Measurements from ENCODE around the gene MACROD1.
A peak's percentile ranks its signal among the peaks of the same experiment; 100 is the strongest.

MACROD1 gene

DNA sequence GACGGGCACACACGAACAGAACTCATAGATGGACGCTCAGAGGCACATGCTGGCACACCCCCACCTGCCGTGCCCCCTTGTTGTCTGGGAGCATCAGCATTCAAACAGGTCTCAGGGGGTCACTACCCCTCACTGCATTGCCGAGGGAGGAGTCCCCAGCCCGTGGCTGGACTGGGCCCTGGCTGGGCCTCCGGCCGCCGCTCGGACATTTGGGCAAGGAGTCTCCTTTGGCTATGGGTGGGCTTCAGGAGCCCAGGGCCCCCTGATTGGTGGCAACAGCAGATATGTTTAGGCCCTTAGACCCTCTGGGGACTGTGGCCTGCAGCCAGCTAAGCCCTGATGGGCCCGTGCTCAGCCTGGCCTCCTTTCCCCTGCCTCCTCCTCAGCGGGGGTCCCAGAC is 88.3 kb downstream of the MACROD1 start:
- DNase-seq (ENCODE audit: low spot score): no peak

DNA sequence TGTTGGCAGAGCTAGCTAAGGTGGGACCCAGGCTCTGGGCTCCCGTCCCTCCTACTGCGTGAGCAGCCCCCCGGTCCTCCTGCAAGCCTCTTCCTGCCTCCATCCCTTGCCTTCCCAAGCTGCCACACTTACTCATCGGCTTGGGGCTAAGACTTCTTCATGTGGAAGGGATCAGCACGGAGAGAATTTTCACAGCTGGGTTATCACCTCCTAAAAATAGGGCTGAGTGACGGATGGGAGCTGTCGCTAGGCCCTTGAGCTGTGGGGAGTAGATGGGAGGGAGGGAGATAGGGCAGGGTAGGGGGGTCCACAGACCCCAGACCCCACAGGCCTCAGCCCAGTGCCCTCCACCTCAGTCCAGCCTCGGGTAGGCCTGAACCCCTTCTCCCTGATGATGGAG is 89.2 kb downstream of the MACROD1 start:
- DNase-seq (ENCODE audit: low spot score): no peak

DNA sequence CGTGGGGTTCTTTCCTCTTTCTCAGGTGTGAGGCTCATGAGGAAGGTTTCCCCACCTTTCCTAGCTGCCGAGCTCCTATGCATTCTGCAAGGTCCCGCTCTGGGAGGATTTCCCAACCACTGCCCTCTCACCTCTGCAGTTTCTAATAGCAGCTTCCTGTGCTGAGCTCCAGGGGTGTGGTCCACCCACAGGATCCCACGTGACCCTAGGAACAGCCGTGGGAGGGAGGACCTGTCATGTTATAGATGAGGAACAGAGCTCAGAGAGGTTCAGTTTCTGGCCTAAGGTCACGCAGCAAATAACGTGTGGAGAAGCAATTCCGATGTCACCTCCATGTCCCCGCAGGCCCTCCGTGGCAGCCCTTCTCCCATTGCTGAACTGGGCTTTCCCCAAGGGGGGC is 91.7 kb downstream of the MACROD1 start:
- DNase-seq (ENCODE audit: low spot score): no peak

DNA sequence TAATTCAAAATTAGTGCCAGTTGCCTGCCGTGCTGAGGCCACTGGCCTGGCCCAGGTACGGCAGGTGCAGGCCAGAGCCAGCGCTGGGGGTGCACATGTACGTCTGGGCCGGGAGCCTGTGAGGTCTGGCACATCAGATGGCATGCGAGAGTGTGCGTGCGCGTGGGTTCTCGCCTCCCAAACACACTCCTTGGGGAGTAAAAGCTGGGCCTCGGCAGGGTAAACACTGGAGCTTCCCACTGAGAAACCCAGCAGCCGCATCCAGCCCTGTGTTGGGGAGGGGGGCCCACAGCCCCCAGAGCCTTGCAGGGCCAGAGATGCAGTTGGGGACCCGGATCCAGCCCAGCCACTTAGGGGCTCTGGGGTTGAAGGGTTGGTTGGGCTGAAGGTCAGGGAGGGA is 92.4 kb downstream of the MACROD1 start:
- no peak for DNase-seq (ENCODE audit: low spot score)

DNA sequence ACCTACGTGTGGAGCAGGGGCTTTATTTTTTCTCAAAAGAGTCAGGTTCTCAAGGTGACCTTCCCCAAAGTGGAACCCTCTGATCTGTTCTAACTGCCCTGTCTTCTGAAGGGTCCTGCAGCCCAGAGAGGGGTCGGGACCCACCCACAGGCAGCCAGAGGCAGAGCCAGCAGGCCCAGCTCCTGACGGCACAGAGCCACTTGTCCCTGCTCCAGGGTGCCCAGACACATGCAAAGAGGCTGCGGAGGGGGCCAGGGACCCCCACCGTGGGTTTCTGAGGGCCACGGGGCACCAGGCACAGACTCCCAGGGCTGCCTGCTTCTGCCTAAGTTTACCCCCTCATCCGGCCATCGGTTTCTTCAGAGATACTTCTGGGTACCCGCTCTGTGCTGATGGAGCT is 93.0 kb downstream of the MACROD1 start:
- DNase-seq (ENCODE audit: low spot score): no peak

DNA sequence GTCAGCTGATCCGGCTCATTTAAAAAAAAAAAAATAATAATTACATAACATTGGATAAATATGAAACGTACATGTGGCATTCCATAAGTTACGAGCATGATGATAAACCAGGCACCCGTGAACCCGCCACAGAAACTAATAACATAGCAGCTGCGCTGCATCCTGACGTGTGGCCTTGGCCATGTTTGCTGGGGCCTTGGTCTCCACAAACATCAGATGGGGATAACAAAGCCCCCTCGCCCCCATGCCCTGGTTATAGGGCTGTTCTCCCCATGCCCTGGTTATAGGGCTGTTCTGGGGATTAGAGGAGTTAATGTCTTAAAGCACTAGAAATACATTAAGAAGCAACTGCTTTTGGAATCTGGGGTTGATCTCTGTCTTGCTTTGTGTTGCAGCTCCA is 93.5 kb downstream of the MACROD1 start:
- no peak for DNase-seq (ENCODE audit: low spot score)

DNA sequence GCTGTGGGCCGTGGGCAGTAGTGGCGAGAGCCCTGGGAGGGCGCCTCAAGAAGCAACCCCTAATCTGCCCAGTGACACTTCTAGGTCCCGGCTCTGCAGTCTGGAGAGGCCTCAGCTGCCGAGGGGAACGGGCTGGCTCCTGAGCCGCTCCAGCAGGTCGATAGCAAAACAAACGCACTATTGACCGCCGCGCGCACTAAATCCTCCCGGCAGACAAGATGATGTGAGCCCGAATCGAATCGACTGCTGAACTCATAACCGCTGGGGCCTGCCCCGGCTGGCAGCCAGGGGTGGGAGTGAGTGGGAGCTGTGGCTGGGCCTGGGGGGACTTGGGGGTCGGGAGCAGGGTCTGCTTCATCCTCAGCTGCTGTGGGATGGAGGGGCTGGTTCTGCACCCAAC is 94.1 kb downstream of the MACROD1 start:
- no peak for DNase-seq (ENCODE audit: low spot score)

DNA sequence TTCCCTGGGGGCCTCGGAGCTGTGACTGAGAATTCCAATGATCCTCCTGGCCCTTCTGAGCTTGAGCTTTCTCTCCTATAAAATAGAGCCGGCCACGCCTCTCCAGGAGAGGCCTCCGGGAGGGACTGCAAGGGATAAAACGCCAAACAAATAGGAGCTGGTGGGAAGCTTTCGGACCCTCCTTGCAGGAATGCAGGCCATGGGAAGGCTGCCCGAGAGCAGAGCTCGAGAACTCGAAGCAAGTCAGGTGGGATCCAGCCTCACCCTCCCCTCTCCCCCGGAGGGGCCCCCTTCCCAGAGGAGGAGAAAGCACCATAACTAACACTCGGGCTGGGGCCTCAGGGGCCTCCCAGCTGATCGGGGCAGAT is 95.6 kb downstream of the MACROD1 start:
- no peak for DNase-seq (ENCODE audit: low spot score)

DNA sequence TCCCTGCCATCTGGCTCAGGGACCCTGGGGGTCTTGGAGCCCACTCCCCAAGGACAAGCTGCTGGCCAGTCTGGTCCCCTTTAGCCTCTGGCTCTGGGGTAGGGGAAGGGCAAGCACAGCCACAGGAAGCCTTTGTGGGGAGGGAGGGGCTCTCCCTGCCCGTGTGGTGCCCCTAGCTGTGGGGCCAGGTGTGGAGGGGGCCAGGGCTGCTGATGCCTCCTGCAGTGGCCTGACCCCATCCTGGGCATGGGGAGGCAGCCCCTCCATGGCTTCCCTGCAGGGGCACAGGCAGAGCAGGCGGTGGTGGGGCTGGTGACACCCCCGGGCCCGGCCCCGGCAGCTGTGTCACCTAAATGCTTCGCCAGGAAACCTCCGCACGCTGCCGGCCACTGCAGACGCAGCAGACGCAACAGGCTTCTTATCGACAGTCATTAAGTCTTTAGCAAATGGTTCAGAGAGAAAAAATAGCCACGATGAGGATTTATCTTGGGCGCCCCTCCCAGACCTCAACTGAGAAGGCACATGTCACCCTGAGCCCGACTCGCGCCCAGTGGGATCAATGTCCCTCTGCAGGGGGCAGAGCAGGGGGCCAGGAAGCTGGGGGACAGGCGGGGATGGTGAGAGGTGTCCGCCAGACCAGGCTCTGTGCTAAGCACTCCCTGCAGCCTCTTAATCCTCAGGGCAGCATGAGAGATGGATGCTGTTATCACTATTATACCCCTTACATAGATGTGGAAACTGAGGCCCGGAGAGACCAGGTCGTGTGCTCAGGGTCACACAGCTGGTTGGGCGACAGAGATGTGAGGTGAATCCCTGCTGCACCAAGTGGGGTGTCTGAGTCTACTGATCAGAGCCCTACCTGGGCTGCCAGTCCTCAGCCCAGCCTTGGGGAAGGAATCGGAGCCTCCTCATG is 96.3 kb downstream of the MACROD1 start:
- DNase-seq (ENCODE audit: low spot score): no peak

DNA sequence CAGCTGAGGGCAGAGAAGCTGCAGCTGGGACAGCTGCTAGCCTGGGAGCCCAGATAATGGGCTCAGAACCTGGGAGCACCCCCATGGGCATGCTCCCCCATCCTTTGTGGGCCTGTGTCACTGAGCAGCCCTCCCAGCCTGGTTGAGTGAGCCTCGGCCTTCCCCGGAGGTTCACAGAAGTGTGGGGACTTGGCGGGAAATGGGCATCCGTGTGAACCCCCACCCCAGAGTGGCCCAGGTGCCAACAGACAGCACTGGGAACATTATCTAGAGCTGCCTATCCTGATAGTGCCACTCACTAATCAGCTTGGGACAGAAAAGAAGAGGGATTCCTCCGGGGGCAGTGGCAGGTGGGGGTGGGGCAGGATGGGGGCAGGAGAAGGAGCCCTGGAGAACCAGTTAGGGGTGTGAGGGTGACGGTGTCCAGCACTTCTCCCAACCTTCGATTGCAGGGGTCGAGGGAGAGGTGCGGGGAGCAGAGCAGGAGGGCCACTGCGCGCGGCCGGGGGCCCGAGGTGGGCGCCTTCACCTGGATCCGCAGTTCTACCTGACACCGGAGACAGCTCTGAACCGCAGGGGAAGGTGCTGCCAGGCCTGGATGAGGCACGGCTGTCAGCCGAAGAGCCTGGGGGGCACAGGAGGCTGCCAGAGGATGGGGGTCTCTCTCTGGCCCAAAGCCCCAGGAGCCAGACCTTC is 97.1 kb downstream of the MACROD1 start:
- DNase-seq (ENCODE audit: low spot score): no peak

DNA sequence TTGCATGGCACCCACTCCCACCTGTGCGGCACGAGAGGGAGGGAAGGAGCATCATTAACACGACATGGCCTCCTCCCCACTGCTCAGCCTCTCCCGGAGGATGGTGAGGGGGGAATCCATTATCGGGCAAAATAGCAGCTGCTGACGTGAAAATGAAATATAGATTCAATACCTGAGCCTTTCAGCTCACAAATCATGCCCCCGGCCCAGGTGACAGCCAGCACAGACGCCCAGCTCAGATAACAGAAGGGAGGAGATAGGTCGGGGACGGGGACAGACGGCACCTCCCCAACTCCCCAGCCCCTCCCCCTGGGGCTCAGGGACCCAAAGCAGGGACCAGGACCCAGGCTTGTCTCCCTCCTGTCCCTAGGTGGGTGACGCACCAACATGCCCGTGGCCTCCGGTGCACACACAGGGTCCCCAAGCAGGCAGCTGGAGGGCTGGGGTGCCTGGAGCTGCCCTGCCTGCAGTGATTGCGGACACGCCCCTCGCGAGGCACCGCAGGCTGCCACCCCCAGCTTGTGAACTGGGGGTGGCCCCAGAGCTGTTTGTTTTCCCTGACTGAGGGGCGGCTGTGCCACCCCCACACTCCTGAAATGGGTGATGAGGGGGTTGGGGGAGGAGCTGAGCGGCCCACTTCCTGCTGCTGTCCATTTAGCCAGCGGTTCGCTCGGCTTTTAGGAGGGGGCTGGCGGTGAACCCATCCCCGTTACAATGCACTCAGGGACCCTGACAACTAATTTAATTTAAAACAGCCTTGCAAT is 98.5 kb downstream of the MACROD1 start:
- DNase-seq (ENCODE audit: low spot score): no peak

DNA sequence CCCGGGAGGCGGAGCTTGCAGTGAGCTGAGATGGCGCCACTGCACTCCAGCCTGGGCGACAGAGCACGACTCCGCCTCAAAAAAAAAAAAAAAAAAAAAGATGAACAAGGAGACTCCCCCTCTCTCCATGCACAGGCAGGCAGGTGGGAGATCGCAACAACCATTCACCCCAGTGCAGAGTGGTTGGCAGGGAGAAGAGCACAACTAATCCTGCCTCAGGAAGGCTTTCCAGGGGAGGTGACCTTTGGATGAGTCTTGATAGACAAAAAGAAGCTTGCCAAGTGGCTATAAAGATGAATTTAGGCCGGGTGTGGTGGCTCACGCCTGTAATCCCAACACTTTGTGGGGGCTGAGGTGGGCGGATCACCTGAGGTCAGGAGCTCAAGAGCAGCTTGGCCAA is 100.2 kb downstream of the MACROD1 start:
- no peak for DNase-seq (ENCODE audit: low spot score)

DNA sequence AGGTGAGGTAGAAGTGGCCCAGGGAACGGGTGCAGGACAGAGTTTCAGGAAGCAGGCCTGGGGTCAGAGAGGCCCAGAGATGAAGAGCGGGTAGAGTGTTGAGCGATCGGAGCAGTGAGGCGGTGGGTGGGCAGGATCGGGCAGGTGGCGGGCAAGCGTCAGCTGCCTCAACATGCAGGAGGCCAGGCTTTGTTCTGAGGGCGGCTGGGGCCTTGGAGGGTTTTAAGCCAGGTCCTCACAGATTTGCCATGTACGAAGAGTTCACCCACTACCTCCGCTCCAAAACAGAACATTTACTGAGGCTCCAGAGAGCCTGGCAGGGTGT is 100.8 kb downstream of the MACROD1 start:
- no peak for DNase-seq (ENCODE audit: low spot score)

DNA sequence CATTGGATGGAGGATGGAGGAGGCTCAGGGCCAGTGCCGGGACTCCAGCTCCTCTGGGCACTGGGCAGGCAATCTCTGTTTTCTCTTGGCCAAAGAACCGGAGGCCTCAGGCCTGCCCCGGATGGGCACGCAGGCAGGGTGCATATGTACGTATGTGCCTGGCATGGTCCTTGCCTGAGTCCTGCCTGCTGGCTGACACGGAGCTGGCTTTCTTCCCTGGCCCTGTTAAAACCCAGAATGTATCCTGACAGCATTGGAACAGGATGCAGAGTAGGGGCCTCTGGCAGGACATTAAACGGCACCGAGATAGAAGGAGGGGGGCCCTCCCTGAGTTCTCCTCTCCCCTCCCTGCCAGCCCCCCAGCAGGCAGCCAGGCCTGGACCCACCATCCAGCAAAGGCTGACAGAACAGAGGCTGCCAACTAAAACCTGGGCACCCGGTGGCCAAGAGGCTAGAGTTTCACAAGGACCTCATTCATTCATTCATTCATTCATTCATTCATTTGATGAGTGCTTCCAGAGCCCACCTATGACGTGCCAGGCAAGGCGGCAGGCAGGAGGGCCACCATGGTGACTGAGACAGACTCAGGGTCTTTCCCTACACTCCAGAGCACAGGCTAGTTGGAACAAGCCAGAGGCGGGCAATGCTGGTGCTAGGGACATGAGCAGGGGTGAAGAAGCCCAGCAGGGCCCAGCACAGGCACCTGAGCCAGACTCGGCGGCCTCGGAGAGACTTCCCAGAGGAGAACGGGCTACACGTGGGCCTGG is 101.4 kb downstream of the MACROD1 start:
- no peak for DNase-seq (ENCODE audit: low spot score)

DNA sequence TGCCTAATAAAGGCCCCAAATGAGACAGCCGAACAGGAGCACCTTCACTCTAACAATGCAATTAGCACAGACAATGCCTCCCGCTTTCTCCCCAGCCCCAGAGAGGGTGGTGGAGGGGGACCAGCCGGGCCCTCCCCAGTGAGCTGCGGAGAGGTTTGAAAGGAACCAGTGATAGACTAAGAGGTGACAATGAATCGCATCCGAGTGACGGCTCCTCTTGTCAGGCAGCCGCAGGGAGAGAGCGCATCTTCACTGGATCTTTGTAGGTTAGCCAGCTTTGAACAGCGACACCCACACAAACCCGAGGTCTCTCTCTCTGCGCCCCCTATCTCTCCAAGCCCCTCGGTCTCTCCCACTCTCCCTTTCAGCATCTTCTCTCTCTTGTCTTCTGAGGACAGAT is 102.1 kb downstream of the MACROD1 start:
- no peak for DNase-seq (ENCODE audit: low spot score)

DNA sequence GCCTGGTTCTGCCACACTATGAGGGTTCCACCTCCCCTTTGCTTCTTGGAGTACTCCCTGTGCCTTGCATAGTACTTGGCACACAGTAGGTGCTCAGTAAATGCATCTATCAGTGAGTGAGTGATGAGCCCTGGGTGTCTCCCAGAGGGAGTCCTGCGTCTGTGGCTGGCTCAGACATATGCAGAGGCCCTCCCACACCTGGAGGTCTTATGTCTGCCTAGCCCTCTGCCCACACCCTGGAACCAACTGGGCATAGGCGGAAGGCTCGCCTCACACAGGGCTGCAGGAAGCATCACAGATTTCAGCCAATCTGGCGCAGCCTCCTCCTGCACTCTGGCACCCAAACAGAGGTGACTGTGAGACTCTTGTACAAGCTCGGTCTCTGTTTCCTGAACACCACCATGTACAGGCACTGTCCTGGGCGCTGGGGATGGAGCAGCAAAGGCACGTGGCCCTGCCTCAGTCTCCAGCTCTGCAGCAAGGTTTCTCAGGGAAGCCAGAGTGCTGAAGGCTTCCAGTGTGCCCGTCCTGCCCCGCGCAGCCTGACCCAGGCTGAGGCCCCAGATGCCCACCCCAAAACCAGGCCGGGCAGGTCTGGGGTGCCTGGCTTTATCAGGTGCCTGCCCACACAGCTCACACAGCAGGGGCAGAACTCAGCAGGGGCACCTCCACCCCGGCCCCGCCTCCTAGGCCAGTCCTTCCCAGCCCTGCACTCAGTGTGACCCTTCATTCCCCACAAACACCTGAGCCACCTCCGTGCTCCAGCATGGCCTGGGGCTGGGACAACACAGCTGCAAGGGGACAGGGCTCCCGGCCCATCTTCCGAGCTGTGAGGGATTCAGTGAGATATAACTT is 103.5 kb downstream of the MACROD1 start:
- no peak for DNase-seq (ENCODE audit: low spot score)

DNA sequence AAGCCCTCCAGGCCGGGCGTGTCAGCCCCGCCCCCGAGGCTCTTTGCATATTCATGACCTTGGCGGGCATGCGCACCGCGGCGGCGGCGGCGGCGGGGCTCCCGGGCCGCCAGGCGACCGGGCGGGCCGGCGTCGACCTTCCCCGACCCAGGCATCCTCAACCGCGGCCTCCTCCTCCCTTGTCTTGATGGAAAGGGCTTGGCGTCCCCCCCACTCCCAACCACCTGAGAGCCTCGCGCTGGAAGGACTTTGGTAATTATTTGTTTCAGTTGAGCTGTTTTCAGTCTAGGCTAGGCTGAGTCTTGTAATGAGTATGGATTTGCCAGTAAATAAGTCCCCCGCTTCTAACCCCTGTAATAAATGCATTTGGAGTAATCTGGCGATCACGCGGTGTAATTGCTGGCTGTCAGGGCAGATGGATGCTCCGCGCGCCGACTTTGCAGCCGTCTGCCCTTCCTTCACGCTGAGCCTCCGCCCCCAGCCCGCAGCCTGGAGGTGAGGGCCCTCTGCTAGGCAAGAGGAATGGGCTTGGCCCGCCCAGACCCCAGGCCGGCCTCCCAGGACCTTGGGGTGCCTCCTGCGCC is 105.0 kb downstream of the MACROD1 start:
- DNase-seq (ENCODE audit: low spot score): peak; percentile 85

DNA sequence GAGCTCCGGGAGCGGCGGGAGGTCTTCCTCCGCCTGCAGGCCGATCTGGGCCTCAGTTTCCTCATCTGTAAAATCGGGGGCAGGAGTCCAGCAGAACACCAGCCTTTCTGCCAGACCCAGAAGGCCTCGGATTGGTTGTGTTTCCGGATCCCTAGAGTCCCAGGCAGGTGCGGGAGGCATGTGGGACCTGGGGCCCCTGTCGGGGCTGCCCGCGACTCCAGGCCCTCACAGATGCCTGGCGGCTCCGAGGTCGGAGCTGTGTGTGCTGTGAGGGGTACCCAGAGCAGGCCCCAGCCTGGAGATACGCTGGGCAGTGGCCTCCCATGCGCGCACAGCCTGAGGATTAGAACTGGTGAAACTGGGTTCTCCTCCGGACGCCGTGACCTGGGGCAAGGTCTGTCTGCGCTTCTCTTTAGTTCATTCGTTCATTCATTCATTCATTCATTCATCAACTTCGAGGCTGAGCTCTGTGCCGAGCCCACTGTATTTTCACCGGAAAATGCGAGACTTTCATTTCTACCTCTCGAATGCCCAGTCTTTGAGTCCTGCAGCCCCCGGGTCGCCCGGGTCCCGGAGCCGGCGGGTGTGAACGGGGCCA is 105.6 kb downstream of the MACROD1 start:
- DNase-seq (ENCODE audit: low spot score): no peak

DNA sequence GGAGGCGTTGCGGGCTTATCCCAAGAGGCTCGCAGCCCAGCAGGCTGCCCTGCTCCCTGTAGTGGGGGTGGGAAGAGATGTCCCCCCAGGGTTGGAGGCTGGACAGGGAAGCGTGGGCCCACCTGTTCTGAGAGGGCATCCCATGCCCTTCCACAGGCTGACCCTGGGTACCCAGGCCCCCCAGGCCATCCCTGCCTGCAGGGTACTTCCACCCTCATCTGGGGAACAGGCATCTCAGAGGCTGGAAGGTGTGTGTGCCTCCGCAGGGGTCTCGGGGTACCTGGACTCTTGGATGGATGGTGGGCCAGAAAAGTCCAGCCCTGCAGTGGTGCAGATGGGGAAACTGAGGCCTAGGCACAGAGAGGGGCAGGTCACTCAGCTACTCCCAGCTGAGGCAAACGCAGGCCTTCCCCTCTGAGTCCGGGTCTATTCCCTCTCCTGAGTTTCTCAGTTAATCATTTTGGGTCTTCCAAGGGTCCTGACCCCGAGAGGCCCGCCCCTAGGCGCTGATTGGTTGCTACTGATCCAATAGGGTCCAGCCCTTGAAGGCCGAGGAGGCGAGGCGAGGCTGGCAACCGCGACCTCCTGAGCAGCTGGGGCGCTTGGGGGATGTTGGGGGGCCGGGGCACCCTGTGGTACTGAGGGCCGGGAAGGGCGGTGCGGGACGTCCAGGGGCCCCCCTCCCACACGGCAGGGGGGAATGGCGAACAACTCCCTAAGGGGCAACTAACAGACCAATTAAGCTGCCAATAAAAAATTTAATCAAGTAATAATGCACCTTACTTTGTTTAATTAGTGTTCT is 106.4 kb downstream of the MACROD1 start:
- no peak for DNase-seq (ENCODE audit: low spot score)

DNA sequence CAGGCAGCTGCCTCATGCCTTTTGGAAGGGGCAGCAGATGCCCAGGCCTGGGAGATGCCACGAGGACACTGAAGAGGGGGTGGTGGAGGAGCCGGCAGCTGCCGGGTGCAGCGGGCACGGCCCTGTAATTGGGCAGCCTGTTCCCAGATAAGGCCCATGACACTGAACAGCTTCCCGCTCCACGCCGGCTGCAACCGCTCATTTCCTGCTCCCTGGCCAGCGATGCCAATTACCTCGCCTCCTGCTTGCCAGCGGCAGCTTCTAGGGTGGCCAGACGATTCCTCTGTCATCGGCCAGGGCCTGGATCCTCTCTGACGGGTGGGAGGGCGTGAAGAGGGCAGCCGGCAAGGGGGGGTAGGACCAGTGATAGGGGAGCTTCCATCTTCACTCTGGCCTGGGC is 107.4 kb downstream of the MACROD1 start:
- DNase-seq (ENCODE audit: low spot score): no peak
